ENCODE data around the gene DCLRE1C. TPM values are rescaled to one million over a fixed set of nuclear protein-coding genes. Genes with fewer than 3 reads are reported as not detected.

DCLRE1C gene
- total and polyA plus RNA-seq, 9 of the 15 experiments (the other 6 are each of a cell fraction or from before 2014, with no cell fraction given): 8.8 to 22.2 (median 13.9) TPM

- no peak for TF ChIP-seq SRSF1 (IDR thresholded peaks at IDR 0.05; ENCODE audit: low read depth, low read length)
- TF ChIP-seq ZNF23 (CRISPR knock-in tag; IDR thresholded peaks at IDR 0.05): no peak
- peak; percentile 68 for TF ChIP-seq VEZF1 (CRISPR knock-in tag; IDR thresholded peaks at IDR 0.05)
- TF ChIP-seq ZNF41 (CRISPR knock-in tag; conservative IDR thresholded peaks at IDR 0.05): no peak
- TF ChIP-seq SMARCB1 (IDR thresholded peaks at IDR 0.05; ENCODE audit: insufficient read length, low read depth): no peak
- TF ChIP-seq NBN (IDR thresholded peaks at IDR 0.05; ENCODE audit: low read depth): peak; percentile 58; the same call in 1 of the 2 replicates
- peak; percentile 52; the same call in 1 of the 2 replicates for TF ChIP-seq CUX1 (CRISPR knock-in tag; IDR thresholded peaks at IDR 0.05)
- no peak for TF ChIP-seq ESRRB (CRISPR knock-in tag; IDR thresholded peaks at IDR 0.05; ENCODE audit: borderline replicate concordance)
- no peak for TF ChIP-seq ZNF407 (IDR thresholded peaks at IDR 0.05; ENCODE audit: low read depth)
- peak in 1 of 2 experiments; percentile 68; a peak in 1 of 4 replicates for TF ChIP-seq SRF (CRISPR knock-in tag; IDR thresholded peaks at IDR 0.05)
- no peak for TF ChIP-seq POLR2AphosphoS2 (IDR thresholded peaks at IDR 0.05; ENCODE audit: low read length)
- TF ChIP-seq ZNF24 (IDR thresholded peaks at IDR 0.05): 0 out of 2 replicates have a peak, but pooled peaks have one; percentile 26
Observed at GRCh38 chr10:14959221-14960057, 5.5 kb upstream of the DCLRE1C start, which contains the start of gene MEIG1 (continued).
